Measurements from ENCODE around the gene COPRS.

COPRS gene

GRCh38 chr17:31878703-31879073, 19.6 kb upstream of the COPRS start:
- Histone ChIP-seq H3K4me2 (ENCODE audit: low read length) (no peak overlapping the region), H3K9me2 (replicated peaks; ENCODE audit: control insufficient read depth, low read length) (no peaks in the 10 kb centered on the region), H3K9me3 (ENCODE audit: control insufficient read depth, insufficient read depth, low read length) (no peaks in the 10 kb centered on the region), H3F3A (ENCODE audit: control insufficient read depth, insufficient read depth) (peaks cover 13% of the 10 kb centered on the region), H3K27ac (ENCODE audit: low read depth, low read length) (no peak overlapping the region), H3K27me3 (ENCODE audit: control insufficient read depth, low read length) (no peaks in the 10 kb centered on the region), H3K4me1 (ENCODE audit: control insufficient read depth, low read length) (peaks cover 24% of the 10 kb centered on the region), H3K4me3 (ENCODE audit: low read length) (no peak overlapping the region), H3K36me3 (ENCODE audit: control insufficient read depth, low read length) (peaks cover 91% of the 10 kb centered on the region), H3K79me2 (ENCODE audit: control insufficient read depth, low read length) (peaks cover 4% of the 10 kb centered on the region), H4K20me1 (ENCODE audit: control insufficient read depth, insufficient read depth, low read depth, low read length) (no peaks in the 10 kb centered on the region)
- TF ChIP-seq EZH2phosphoT487 (IDR thresholded peaks at IDR 0.05; ENCODE audit: borderline replicate concordance, low read length) (no peak), CTCF (IDR thresholded peaks at IDR 0.05; ENCODE audit: low read depth, low read length, poor library complexity, severe bottlenecking) (no peak)

- Histone ChIP-seq H3K36me3 (ENCODE audit: control insufficient read depth, low read length) (peaks cover 92% of the 10 kb centered on the region), H3K4me1 (ENCODE audit: control insufficient read depth, low read length) (peaks cover 18% of the 10 kb centered on the region), H3K27ac (ENCODE audit: low read depth, low read length) (no peak overlapping the region), H3K27me3 (ENCODE audit: control insufficient read depth, low read length) (no peaks in the 10 kb centered on the region), H3K9me2 (replicated peaks; ENCODE audit: control insufficient read depth, low read length) (no peaks in the 10 kb centered on the region), H4K20me1 (ENCODE audit: control insufficient read depth, insufficient read depth, low read depth, low read length) (no peaks in the 10 kb centered on the region), H3K79me2 (ENCODE audit: control insufficient read depth, low read length) (no peaks in the 10 kb centered on the region; the same call in 1 of the 2 replicates), H3K9me3 (ENCODE audit: control insufficient read depth, insufficient read depth, low read length) (no peaks in the 10 kb centered on the region), H3K4me3 (ENCODE audit: low read length) (no peak overlapping the region), H3K4me2 (ENCODE audit: low read length) (no peak overlapping the region), H3F3A (ENCODE audit: control insufficient read depth, insufficient read depth) (peaks cover 7% of the 10 kb centered on the region)
- TF ChIP-seq EZH2phosphoT487 (IDR thresholded peaks at IDR 0.05; ENCODE audit: borderline replicate concordance, low read length): no peak
- TF ChIP-seq CTCF (IDR thresholded peaks at IDR 0.05; ENCODE audit: low read depth, low read length, poor library complexity, severe bottlenecking): no peak
These were observed 19.1 kb upstream of the COPRS start for GRCh38 chr17:31877911-31878702.

DNA sequence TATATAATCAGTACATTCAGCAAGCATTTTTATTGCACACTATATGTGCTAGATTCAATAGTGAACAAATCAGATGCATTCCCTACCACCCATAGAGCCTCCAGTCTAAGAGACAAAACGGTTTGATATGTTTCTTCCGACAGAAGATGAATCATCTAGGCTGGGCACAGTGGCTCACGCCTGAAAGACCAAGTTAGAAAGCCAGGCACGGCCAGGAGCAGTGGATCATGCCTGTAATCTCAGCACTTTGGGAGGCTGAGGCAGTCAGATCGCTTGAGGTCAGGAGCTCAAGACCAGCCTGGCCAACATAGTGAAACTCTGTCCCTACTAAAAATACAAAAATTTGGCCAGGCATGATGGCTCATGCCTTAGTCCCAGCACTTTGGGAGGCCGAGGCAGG, 18.3 kb upstream of the COPRS start:
- H3K27ac ChIP-seq (ENCODE audit: low read depth, low read length): no peak overlapping the region
- peaks cover 10% of the 10 kb centered on the region for H3K4me1 ChIP-seq (ENCODE audit: control insufficient read depth, low read length)
- H3K36me3 ChIP-seq (ENCODE audit: control insufficient read depth, low read length): peaks cover 93% of the 10 kb centered on the region
- TF ChIP-seq CTCF (IDR thresholded peaks at IDR 0.05; ENCODE audit: low read depth, low read length, poor library complexity, severe bottlenecking) (no peak), EZH2phosphoT487 (IDR thresholded peaks at IDR 0.05; ENCODE audit: borderline replicate concordance, low read length) (no peak)
- no peaks in the 10 kb centered on the region for H3K9me3 ChIP-seq (ENCODE audit: control insufficient read depth, insufficient read depth, low read length)
- no peak overlapping the region for H3K4me2 ChIP-seq (ENCODE audit: low read length)
- H3K4me3 ChIP-seq (ENCODE audit: low read length): no peak overlapping the region
- no peaks in the 10 kb centered on the region; the same call in 1 of the 2 replicates for H3K79me2 ChIP-seq (ENCODE audit: control insufficient read depth, low read length)
- no peaks in the 10 kb centered on the region for H4K20me1 ChIP-seq (ENCODE audit: control insufficient read depth, insufficient read depth, low read depth, low read length)
- H3K27me3 ChIP-seq (ENCODE audit: control insufficient read depth, low read length): no peaks in the 10 kb centered on the region
- H3F3A ChIP-seq (ENCODE audit: control insufficient read depth, insufficient read depth): peaks cover 4% of the 10 kb centered on the region; the same call in 1 of the 2 replicates
- no peaks in the 10 kb centered on the region for H3K9me2 ChIP-seq (replicated peaks; ENCODE audit: control insufficient read depth, low read length)
